GM18519 (cell line): ENCODE results near the gene KIAA0930.

Experiments
- ATAC-seq: cut with Tn5 transposase; IDR thresholded peaks from one replicate; pipeline ENCODE4 v1.9.1; 2021; ENCODE audit warnings: mild to moderate bottlenecking, moderate library complexity; ENCODE audit not compliant: unreplicated experiment, low FRiP score

Gene KIAA0930

DNA sequence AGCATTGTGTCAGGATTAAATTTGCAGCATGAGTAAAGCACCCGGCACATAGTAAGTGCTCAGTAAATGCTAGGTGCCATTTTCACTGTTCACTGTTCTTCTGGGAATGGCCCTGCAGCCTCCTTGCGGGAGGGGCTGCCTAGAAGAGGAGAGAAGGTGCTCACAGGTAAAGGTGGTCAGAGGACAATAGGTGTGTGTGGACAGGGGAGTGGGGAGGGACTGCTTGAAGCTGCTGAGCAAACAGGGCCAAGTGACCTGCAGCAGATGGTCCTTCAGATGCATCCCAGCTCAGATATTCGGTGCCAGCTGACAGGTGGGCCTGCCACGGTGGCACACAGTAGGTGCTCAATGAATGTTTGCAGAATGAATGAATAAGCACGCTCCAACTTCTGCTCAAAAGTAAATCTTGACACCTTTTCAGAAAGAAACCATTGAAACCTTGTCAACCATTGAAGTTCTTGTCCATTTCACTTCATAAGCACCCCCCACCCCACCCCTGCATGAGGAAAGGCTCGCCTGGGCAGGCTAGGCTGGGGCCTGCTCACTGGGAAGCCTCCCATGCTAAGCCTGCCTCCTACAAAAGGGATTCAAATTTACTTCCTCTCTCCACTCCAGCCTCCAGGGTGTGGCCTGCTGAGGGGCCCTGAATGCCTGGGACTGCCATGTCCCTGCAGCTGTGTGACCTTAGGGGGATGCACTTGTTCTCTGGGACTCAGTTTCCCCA is 1.6 kb downstream of the KIAA0930 start:
- no peak for ATAC-seq

DNA sequence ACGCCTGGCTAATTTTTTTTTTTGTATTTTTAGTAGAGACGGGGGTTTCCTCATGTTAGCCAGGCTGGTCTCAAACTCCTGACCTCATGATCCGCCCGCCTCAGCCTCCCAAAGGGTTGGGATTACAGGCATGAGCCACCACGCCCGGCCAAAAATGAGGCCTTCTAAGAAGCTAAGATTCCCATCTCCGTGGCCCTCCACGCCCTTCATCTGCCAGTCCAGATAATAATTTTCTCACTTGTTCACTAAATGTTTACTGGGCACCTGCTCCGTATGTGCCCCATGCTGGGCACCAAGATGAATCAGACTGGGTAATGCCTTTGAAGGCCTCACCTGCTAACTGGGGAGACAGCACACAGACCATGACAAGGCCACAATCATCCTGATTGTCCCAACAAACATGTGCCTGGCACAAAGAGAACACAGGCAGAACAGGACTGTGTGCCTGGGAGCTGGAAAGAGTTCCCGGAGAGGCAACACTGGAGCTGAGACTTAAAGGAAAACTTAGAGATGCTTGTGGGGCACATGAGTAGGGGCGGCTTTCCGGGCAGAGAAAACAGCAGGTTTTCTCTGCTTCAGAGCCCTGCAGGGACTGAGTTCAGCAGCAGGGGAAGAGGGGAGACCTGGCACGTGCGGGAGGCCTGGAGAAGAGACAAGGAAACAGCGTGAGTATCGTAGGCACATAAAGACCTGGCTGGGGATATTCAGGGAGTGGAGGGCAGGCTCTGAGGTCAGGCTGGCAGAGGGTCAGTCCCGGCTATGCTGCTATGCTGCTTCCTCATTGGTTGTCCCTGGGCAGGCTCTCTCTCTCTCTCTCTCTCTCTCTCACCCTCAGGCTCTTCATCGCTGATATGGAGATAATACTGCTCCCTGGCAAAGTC is 2.4 kb downstream of the KIAA0930 start:
- no peak for ATAC-seq

DNA sequence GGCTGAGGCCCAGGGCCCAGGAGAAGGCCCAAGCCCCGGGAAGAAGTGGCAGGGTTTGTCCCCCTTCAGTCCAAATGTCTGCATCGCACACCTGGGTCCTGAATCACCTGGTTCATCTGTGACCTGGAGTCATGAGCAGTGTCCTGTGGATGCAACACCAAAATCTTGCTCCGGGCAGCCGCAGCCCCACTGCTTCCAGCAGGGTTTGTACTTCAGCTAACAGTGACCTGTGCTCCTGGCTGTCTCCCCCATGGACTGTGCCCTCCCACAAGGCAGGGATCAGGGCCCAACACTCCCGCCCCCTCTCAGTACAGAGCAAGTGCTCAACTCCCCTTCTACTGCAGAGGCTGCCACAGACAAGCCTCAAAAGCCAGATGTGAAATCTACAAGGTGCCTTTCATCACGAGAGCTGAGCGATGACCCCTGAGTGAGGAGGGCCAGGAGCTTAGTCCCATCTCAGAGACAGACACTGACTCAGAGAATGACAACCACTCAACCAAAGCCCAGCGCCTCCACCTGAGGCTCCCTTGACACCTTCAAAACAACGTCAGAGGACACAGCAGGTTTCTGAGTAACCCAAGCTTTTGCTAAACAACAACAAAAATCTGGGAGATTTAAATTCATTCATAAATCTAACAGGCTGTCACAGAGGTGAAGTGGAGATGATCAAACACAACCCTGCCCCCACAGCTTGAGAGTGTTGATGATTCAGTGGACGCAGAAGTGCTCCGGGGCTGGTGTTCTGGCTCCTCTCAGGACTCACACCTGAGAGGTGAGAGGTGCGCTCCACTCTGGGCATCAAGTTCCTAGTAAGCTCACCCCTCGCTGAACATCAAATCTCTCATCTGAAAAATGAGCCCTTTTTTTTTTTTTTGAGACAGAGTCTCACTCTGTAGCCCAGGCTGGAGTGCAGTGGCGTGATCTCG is 3.4 kb downstream of the KIAA0930 start:
- ATAC-seq = no peak

DNA sequence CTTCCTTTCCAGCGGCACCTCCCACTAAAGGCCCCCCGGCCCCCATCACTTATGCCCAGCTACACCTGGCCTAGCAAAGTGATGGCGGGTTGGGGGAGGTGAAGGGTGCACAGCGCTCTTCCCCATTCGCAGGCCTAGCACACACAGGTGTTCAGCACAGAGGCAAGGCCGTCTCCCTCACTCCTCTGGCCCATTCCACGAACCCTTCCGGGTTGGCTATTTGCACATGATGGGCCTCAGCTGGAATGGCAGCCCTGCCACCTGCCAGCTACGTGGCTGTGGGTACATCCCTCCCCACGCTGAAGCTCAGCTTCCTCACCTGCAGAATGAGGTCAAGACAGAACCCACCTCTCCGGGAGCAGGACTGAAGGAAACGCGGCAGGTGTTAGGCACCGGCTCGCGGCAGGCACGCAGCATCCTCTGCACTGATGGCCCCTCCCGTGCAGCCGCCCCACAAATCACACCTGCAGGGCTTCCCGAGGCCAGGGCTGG is 4.8 kb downstream of the KIAA0930 start:
- ATAC-seq = no peak

DNA sequence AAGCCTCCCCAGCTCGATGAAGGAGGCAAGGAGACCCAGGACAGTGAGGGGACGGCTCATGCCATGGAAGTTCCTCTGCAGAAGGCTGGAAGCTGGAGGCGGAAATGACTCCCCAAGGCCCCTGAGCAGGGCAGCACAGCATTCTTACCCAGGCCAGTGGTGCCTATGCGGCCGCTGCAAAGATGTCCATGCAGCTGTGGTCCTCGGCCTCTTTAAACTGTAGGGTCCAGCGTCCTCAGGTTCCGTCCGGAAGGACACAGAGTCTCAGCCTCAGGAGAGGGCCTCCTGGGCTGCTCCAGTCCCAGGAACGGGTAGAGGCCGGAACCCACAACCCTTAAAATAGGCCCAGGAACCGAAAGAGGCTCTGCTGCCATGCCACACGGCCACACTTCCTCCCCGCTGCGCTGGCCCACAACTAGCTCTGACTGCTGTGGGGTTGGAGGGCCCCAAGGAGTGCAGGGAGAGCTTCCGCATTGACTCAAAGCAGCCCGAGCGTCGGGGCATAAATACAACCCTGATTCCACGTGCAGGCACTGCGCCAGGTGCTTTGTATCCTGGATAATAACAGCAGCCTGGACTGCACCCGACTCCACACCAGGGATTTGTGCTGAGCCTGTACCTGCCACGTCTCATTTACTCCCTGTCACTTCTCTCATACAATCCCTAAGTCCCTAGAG is 5.5 kb downstream of the KIAA0930 start:
- no peak for ATAC-seq

DNA sequence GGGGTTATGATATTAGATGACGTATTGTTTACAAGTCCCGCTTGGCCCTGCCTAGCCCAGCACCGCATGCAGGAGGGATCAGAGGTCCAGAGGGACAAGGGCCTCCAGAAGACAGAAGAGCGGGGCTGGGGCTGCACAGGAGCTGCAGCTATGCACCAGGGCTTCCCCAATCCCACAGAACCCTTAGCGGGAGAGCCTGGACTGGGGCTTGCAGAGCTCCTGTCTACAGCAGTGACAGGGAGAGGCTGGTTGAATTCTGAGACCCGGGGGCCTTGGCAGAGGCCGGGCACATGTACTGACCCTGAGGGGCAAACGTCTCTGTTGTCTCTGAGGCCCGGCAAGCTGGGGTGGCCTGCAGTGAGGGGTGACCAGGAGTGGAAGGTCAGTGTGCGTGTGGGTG is 6.9 kb downstream of the KIAA0930 start:
- no peak for ATAC-seq

DNA sequence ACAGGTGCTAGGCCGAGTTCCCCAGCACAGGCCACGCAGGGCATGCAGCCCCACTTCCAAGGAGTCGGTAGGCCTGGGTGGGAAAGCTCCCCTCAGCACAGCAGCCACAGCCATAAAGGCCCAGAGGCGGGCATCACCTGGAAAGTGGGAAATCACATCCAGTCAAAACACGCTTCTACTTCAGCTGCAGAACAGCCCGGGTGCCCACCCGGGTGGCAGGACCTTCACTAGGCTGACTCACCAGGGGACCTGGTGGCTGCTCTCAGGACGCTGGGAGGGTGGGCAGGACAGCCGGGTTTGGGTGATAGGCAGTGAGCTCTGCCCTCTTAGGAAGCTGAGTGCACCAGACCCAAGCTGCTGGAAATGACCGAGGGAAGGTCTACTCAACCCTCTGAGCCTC is 7.3 kb downstream of the KIAA0930 start:
- no peak for ATAC-seq

DNA sequence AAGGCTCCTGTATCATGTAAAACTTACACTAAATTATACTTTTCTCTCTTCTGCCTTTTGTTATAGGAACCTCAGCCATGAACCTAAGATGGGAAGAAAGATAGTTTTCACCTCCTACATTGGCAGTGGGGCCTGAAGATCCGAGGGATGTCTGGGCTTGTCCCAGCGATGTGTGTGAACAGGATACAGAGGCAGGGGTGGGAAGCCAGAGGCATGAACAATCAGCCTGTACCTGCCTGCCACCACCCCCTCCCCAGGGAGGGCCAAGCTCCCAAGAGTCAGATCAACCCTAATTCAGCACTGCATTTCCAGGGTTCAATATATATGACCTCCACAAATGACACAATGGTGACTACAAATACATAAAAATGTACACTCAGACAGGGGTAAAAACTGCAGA is 9.4 kb downstream of the KIAA0930 start:
- no peak for ATAC-seq

DNA sequence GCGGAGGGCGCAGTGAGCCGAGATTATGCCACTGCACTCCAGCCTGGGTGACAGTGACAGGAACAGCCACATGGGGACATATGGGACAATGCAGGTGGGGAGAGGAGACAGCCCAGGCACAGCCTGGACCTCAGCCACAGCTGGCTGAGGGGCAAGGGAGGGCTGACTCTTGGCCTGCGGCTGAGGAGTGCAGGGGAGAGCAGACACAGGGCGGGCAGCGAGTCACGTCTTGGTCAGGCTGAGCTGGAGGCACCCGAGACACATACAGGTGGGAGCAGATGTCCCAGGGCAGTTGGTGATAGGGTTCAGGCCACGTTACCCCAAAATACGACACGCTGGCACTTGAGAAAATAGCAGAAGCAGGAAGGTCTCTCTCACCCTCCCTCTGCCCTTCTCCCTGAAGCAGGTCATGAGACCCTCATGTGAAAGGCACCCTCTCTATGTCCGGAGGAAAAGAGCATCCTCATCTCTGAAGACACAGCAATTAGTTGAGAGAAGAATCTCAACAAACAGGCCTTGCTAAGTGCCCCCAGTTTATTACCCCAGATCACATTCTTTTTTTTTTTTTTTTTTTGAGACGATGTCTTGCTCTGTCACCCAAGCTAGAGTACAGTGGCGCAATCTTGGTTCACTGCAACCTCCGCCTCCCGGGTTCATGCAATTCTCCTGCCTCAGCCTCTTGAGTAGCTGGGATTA is 10.5 kb downstream of the KIAA0930 start:
- ATAC-seq = no peak

DNA sequence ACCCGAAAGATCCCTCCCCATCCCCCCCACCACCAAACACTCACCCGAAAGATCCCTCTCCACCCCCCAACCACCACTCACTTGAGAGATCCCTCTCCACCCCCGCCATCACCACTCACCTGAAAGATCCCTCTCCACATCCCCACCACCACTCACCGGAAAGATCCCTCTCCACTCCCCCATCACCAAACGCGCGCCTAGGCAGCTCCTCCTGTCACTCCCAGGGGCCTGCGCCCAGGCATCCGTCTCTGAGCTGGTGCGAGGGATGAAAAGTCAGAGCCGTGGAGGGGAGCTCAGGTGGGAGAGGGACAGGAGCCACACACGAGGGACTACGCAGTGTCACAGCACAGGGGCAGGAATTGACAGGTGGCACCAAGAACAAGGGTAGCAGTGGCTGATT is 11.5 kb downstream of the KIAA0930 start:
- ATAC-seq = no peak

DNA sequence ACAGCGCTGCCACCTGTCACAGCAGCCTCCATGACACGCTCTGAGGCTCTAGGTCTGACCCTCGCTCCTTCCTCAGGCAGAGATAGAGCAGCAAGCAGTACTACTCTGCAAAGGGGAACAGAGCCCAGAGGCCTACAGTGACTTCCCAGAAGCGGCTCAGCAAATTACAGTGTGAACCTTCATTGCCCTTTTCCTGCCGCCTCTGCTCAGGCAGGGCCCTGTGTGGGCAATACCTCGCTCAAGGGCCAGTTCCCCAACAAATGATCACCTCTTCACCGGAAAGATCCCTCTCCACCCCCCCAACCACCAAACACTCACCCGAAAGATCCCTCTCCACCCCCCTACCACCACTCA is 12.3 kb downstream of the KIAA0930 start:
- ATAC-seq = no peak

DNA sequence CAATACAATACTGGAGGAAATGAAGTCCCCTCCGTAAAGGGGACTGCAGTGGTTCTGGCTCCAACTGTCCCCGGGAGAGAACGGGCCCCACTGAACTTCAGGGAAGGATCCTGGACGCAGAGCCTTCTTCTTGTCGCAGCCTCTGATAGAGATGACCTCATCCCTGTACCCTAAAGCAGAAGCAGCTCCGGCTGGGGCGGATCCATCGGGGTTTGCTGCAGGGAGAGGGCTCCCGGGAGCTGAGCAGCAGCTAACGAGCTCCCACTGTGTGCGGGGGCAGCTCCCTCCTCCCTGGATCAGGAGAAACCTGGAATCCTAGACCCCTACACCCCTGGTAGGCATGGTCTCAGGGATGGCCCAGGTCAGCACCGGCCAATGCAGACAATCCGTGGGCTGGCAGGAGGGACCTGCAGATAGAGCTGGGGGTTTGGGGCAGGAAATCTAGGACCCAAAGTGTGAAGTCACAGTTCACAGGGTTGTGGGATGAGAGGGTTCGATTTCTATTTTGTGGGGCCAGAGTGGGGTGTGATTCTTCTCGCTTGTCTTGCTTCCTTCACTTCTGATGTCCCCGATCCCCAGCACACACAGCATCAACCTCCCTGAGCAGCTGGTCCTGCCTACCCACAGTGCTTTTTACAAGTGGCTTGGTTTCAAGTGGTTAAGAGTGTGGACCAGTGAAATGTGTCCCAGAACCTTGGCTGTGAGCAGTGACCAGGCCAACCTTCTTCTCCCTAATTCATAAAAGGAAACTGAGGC is 12.9 kb downstream of the KIAA0930 start:
- ATAC-seq = no peak

DNA sequence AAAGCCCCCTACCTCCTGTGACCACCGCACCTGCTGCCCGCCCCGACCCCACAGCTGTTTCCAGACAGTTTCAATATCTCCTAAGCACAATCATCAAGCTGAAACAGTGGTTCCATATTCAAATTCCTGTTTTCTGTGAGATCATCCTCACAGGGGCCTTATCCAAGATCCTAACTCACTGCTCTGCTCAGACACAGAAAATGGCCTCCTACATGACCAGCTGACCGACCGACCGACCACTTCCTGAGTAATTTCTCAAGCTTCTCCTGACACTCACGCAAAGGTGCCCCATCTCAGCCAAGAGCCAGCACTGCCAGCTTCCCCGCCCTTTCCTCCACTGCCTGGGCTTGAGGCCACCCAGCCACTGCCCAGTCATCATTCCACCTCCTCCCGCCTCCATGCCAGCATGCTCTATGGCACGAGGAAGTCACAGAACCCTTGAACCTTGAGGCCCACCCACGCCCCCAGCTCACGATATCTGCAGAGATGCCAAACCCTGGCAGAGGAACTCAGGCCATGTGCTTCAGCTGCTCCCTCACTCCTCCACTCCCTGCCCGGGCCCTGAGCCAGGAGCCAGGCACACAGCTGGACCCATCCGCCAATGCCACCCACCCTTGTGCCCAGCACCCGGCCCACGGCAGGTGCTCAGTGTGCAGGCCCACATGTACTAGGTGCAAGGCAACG is 14.0 kb downstream of the KIAA0930 start:
- no peak for ATAC-seq

DNA sequence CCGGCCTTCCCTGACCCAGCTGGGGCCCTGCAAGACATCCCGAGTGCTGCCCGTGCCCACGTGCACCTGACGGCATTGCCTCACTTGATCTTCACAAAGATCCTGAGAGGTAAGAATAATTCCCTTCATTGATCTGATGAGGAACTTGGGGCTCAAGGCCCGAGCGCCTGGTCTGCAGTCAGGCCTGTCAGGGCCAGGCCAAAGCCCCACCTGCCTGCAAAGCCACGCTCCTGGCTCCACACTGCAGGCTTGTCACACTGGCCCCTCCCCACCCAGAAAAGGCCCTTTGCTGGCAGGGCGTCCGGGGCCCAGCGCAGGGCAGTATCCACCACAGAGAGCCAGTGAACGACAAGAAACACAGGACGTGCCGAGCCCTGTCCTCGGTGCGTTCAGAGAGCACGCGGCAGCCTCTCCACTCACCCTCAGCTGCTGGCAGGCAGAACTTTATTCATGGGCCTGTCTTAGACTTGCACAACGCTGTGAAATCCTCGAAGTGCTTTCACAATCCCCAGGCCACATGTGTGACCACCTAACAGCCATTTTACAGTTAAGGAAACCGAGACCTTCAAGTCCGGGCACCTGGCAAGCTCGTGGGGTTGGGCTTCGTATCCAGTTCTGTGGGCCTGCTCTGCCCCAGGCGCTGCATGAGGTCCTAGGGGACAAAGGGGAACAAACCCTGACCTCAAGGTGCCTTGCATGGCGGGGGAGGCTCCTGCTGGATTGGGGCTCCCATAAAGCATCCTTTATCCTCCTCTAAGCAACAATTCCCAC is 14.8 kb downstream of the KIAA0930 start:
- ATAC-seq = no peak

DNA sequence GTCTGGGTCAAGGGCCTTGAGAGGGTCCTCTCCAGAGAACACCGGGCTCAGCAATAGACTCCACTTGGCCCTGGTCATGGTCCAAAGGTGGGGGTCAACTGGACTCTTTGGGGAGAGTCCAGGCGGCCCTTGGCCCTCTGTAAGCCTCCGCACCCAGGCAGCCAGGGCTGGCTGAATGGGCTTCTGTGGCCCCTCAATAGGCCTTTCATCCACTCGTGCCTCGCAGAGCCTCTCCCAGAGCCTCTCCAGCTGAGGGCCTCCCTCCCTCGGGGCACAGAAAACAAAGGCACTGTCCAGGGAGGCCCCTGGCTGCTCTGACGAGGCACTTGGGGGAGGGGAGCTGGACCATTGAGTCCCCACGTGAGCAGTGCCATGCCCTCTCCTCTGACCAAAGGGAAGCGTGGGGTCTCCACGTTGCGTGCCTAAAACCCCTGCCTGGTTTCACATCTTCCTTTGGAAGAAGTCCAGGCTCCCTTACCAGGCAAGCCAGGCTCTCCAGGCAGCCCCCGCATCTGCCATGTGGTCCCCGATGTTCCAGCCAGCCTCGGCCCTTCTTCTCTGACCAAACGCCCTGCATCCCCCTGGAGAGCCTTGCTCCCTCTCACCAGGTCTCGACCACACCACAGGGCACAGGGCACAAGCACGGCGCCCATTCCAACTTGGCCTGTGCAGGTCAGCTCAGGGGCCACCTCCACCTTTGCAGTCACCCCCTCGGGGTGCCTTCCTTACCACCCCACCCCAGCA is 15.5 kb downstream of the KIAA0930 start:
- no peak for ATAC-seq

DNA sequence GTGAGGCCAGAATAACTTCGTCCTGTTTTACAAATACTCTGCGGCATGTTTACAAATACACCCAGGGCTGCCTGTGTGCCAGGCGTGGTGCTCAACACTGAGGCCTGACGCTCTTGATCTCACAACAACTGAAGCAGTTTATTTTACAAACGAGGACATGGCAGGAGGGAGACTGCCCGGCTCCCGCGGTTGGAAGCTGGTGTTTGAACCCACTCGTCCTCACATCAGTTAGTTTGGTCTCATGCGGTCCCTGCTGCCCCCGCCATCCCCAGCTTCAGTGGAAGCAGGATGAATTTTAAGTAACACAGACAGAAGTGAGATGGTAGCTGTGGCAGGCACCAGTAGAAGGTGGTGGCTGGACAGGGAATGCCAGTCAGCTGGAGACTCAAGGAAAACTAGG is 16.4 kb downstream of the KIAA0930 start:
- no peak for ATAC-seq
